MM.1S (cell line): ENCODE results near the gene GNAT2.

ENCODE experiments used
- CTCF ChIP-seq: fragments of 300-600 bp; sonication (generic); IDR thresholded peaks from 2 replicates; pipeline ENCODE4 v1.5.1; 2016; ENCODE audit warnings: antibody characterized with exemption, low read length, mixed read lengths
- EZH2phosphoT487 ChIP-seq: fragments of 300-600 bp; sonication (generic); IDR thresholded peaks from 2 replicates; pipeline ENCODE4 v1.6.1; 2018; ENCODE audit warnings: antibody characterized with exemption, low read length

GRCh38 chr1:109617291-109617801 is 2.1 kb downstream of the GNAT2 start:
- TF ChIP-seq CTCF (no peak), EZH2phosphoT487 (no peak)
